ENCODE data around the gene ACER1.

The ACER1 gene

GRCh38 chr19:6272411-6272791 is 61.0 kb downstream of the ACER1 start:
- H3K27ac ChIP-seq (ENCODE audit: low read length): peak overlapping the region; percentile 90
- peak overlapping the region; percentile 26 to 48 for H3K4me3 ChIP-seq (ENCODE audit: low read depth in 1 of 2, low read length in 2 of 2)
- H3K4me1 ChIP-seq (ENCODE audit: control insufficient read depth in 1 of 2, insufficient read depth in 2 of 2, low read length in 2 of 2): peaks cover 46 to 69% of the 10 kb centered on the region in 2 donors

GRCh38 chr19:6271721-6272410 is 61.5 kb downstream of the ACER1 start:
- Histone ChIP-seq H3K4me3 (ENCODE audit: low read depth in 1 of 2, low read length in 2 of 2) (peak overlapping the region; percentile 28 to 48), H3K27me3 (ENCODE audit: low read depth, low read length) (no peaks in the 10 kb centered on the region), H3K4me1 (ENCODE audit: control insufficient read depth in 1 of 2, insufficient read depth in 2 of 2, low read length in 2 of 2) (peaks cover 42 to 64% of the 10 kb centered on the region in 2 donors), H3K9me3 (ENCODE audit: control insufficient read depth in 1 of 2, low read length in 2 of 2) (no peaks in the 10 kb centered on the region), H3K36me3 (ENCODE audit: control insufficient read depth in 1 of 2, insufficient read depth in 2 of 2, low read length in 2 of 2) (peaks cover 8 to 13% of the 10 kb centered on the region in 2 donors), H3K27ac (ENCODE audit: low read length) (peak overlapping the region; percentile 90)

More at GRCh38 chr19:6272411-6272791, 61.0 kb downstream of the ACER1 start:
- Histone ChIP-seq H3K27me3 (ENCODE audit: low read depth, low read length) (no peaks in the 10 kb centered on the region), H3K36me3 (ENCODE audit: control insufficient read depth in 1 of 2, insufficient read depth in 2 of 2, low read length in 2 of 2) (peaks cover 8 to 13% of the 10 kb centered on the region in 2 donors), H3K9me3 (ENCODE audit: control insufficient read depth in 1 of 2, low read length in 2 of 2) (no peaks in the 10 kb centered on the region)

- Histone ChIP-seq H3K27me3 (ENCODE audit: low read depth, low read length) (no peaks in the 10 kb centered on the region), H3K4me3 (ENCODE audit: low read depth in 1 of 2, low read length in 2 of 2) (peak overlapping the region; percentile 28 to 48), H3K36me3 (ENCODE audit: control insufficient read depth in 1 of 2, insufficient read depth in 2 of 2, low read length in 2 of 2) (peaks cover 8 to 13% of the 10 kb centered on the region in 2 donors), H3K27ac (ENCODE audit: low read length) (peak overlapping the region; percentile 90), H3K9me3 (ENCODE audit: control insufficient read depth in 1 of 2, low read length in 2 of 2) (no peaks in the 10 kb centered on the region), H3K4me1 (ENCODE audit: control insufficient read depth in 1 of 2, insufficient read depth in 2 of 2, low read length in 2 of 2) (peaks cover 37 to 58% of the 10 kb centered on the region in 2 donors)
These were observed 62.2 kb downstream of the ACER1 start for GRCh38 chr19:6271251-6271650.

GRCh38 chr19:6270822-6271221 is 62.6 kb downstream of the ACER1 start:
- H3K36me3 ChIP-seq (ENCODE audit: control insufficient read depth in 1 of 2, insufficient read depth in 2 of 2, low read length in 2 of 2): peaks cover 8 to 13% of the 10 kb centered on the region in 2 donors
- peaks cover 34 to 54% of the 10 kb centered on the region in 2 donors for H3K4me1 ChIP-seq (ENCODE audit: control insufficient read depth in 1 of 2, insufficient read depth in 2 of 2, low read length in 2 of 2)
- H3K9me3 ChIP-seq (ENCODE audit: control insufficient read depth in 1 of 2, low read length in 2 of 2): no peaks in the 10 kb centered on the region
- peak overlapping the region in 1 of 2 donors; percentile 28 for H3K4me3 ChIP-seq (ENCODE audit: low read depth in 1 of 2, low read length in 2 of 2)
- peak overlapping the region; percentile 90 for H3K27ac ChIP-seq (ENCODE audit: low read length)
- H3K27me3 ChIP-seq (ENCODE audit: low read depth, low read length): no peaks in the 10 kb centered on the region

- no peaks in the 10 kb centered on the region for H3K27me3 ChIP-seq (ENCODE audit: low read depth, low read length)
- no peaks in the 10 kb centered on the region for H3K9me3 ChIP-seq (ENCODE audit: control insufficient read depth in 1 of 2, low read length in 2 of 2)
- H3K27ac ChIP-seq (ENCODE audit: low read length): no peak overlapping the region
- H3K4me1 ChIP-seq (ENCODE audit: control insufficient read depth in 1 of 2, insufficient read depth in 2 of 2, low read length in 2 of 2): peaks cover 33 to 47% of the 10 kb centered on the region in 2 donors
- H3K4me3 ChIP-seq (ENCODE audit: low read depth in 1 of 2, low read length in 2 of 2): no peak overlapping the region
- H3K36me3 ChIP-seq (ENCODE audit: control insufficient read depth in 1 of 2, insufficient read depth in 2 of 2, low read length in 2 of 2): peaks cover 8 to 13% of the 10 kb centered on the region in 2 donors
These were observed 63.2 kb downstream of the ACER1 start for GRCh38 chr19:6270076-6270745.

- Histone ChIP-seq H3K36me3 (ENCODE audit: control insufficient read depth in 1 of 2, insufficient read depth in 2 of 2, low read length in 2 of 2) (peaks cover 8 to 13% of the 10 kb centered on the region in 2 donors), H3K27ac (ENCODE audit: low read length) (no peak overlapping the region), H3K4me3 (ENCODE audit: low read depth in 1 of 2, low read length in 2 of 2) (no peak overlapping the region), H3K4me1 (ENCODE audit: control insufficient read depth in 1 of 2, insufficient read depth in 2 of 2, low read length in 2 of 2) (peaks cover 24 to 39% of the 10 kb centered on the region in 2 donors), H3K27me3 (ENCODE audit: low read depth, low read length) (no peaks in the 10 kb centered on the region), H3K9me3 (ENCODE audit: control insufficient read depth in 1 of 2, low read length in 2 of 2) (no peaks in the 10 kb centered on the region)
These were observed 64.1 kb downstream of the ACER1 start for GRCh38 chr19:6269101-6269886.

GRCh38 chr19:6268382-6268771 is 65.0 kb downstream of the ACER1 start:
- no peak overlapping the region for H3K4me3 ChIP-seq (ENCODE audit: low read depth in 1 of 2, low read length in 2 of 2)
- no peak overlapping the region for H3K27ac ChIP-seq (ENCODE audit: low read length)
- no peaks in the 10 kb centered on the region for H3K27me3 ChIP-seq (ENCODE audit: low read depth, low read length)
- H3K36me3 ChIP-seq (ENCODE audit: control insufficient read depth in 1 of 2, insufficient read depth in 2 of 2, low read length in 2 of 2): peaks cover 10 to 13% of the 10 kb centered on the region in 2 donors
- peaks cover 22 to 46% of the 10 kb centered on the region in 2 donors for H3K4me1 ChIP-seq (ENCODE audit: control insufficient read depth in 1 of 2, insufficient read depth in 2 of 2, low read length in 2 of 2)
- H3K9me3 ChIP-seq (ENCODE audit: control insufficient read depth in 1 of 2, low read length in 2 of 2): no peaks in the 10 kb centered on the region

- Histone ChIP-seq H3K4me3 (ENCODE audit: low read depth in 1 of 2, low read length in 2 of 2) (no peak overlapping the region), H3K36me3 (ENCODE audit: control insufficient read depth in 1 of 2, insufficient read depth in 2 of 2, low read length in 2 of 2) (peaks cover 13 to 14% of the 10 kb centered on the region in 2 donors), H3K27ac (ENCODE audit: low read length) (no peak overlapping the region), H3K4me1 (ENCODE audit: control insufficient read depth in 1 of 2, insufficient read depth in 2 of 2, low read length in 2 of 2) (peaks cover 18 to 45% of the 10 kb centered on the region in 2 donors), H3K9me3 (ENCODE audit: control insufficient read depth in 1 of 2, low read length in 2 of 2) (no peaks in the 10 kb centered on the region), H3K27me3 (ENCODE audit: low read depth, low read length) (no peaks in the 10 kb centered on the region)
These were observed 65.6 kb downstream of the ACER1 start for GRCh38 chr19:6267552-6268381.

GRCh38 chr19:6264803-6265202 is 68.6 kb downstream of the ACER1 start:
- Histone ChIP-seq H3K9me3 (ENCODE audit: control insufficient read depth in 1 of 2, low read length in 2 of 2) (no peaks in the 10 kb centered on the region), H3K4me1 (ENCODE audit: control insufficient read depth in 1 of 2, insufficient read depth in 2 of 2, low read length in 2 of 2) (peaks cover 0 to 23% of the 10 kb centered on the region in 2 donors), H3K36me3 (ENCODE audit: control insufficient read depth in 1 of 2, insufficient read depth in 2 of 2, low read length in 2 of 2) (peaks cover 10 to 21% of the 10 kb centered on the region in 2 donors), H3K27ac (ENCODE audit: low read length) (no peak overlapping the region), H3K4me3 (ENCODE audit: low read depth in 1 of 2, low read length in 2 of 2) (no peak overlapping the region), H3K27me3 (ENCODE audit: low read depth, low read length) (no peaks in the 10 kb centered on the region)

GRCh38 chr19:6263735-6264444 is 69.5 kb downstream of the ACER1 start:
- H3K4me3 ChIP-seq (ENCODE audit: low read depth in 1 of 2, low read length in 2 of 2): no peak overlapping the region
- H3K36me3 ChIP-seq (ENCODE audit: control insufficient read depth in 1 of 2, insufficient read depth in 2 of 2, low read length in 2 of 2): peaks cover 7 to 20% of the 10 kb centered on the region in 2 donors
- H3K4me1 ChIP-seq (ENCODE audit: control insufficient read depth in 1 of 2, insufficient read depth in 2 of 2, low read length in 2 of 2): peaks cover 5 to 31% of the 10 kb centered on the region in 2 donors
- no peaks in the 10 kb centered on the region for H3K9me3 ChIP-seq (ENCODE audit: control insufficient read depth in 1 of 2, low read length in 2 of 2)
- H3K27me3 ChIP-seq (ENCODE audit: low read depth, low read length): no peaks in the 10 kb centered on the region
- H3K27ac ChIP-seq (ENCODE audit: low read length): no peak overlapping the region

Data from muscle layer of duodenum (tissue), 2 donors.